AG09309 (cell line): ENCODE measurements around the gene OBSCN.

ENCODE experiments used
- DNase-seq: peaks from one replicate; pipeline ENCODE4 v3.0.0-alpha.2; 2010; ENCODE audit warnings: low read depth
- H3K4me3 ChIP-seq: 2 replicates; pipeline ENCODE4 v1.5.1; 2011; ENCODE audit warnings: mild to moderate bottlenecking, low read depth, low read length, moderate library complexity; ENCODE audit not compliant: control insufficient read depth
- TF ChIP-seq, protein P1 (sequence below): IDR thresholded peaks from 2 replicates; pipeline ENCODE4 v1.5.1; 2011; ENCODE audit warnings: mild to moderate bottlenecking, low read depth, low read length, inconsistent platforms; ENCODE audit not compliant: insufficient read depth, control insufficient read depth; ENCODE audit errors: missing control alignments

The OBSCN gene

DNA sequence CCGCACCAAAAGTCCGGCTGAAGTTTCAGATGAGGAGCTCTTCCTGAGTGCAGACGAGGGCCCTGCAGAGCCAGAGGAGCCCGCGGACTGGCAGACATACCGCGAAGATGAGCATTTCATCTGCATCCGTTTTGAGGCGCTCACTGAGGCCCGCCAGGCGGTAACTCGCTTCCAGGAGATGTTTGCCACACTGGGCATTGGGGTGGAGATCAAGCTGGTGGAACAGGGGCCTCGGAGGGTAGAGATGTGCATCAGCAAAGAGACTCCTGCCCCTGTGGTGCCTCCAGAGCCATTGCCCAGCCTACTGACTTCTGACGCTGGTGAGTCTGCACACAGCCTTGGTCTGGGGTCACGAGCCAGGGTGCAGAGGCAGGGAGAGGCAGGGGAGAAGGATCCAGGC lies 114.1 kb downstream of the OBSCN start:
- TF ChIP-seq, protein P1, sequence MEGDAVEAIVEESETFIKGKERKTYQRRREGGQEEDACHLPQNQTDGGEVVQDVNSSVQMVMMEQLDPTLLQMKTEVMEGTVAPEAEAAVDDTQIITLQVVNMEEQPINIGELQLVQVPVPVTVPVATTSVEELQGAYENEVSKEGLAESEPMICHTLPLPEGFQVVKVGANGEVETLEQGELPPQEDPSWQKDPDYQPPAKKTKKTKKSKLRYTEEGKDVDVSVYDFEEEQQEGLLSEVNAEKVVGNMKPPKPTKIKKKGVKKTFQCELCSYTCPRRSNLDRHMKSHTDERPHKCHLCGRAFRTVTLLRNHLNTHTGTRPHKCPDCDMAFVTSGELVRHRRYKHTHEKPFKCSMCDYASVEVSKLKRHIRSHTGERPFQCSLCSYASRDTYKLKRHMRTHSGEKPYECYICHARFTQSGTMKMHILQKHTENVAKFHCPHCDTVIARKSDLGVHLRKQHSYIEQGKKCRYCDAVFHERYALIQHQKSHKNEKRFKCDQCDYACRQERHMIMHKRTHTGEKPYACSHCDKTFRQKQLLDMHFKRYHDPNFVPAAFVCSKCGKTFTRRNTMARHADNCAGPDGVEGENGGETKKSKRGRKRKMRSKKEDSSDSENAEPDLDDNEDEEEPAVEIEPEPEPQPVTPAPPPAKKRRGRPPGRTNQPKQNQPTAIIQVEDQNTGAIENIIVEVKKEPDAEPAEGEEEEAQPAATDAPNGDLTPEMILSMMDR, result no peak
- no peak for DNase-seq

DNA sequence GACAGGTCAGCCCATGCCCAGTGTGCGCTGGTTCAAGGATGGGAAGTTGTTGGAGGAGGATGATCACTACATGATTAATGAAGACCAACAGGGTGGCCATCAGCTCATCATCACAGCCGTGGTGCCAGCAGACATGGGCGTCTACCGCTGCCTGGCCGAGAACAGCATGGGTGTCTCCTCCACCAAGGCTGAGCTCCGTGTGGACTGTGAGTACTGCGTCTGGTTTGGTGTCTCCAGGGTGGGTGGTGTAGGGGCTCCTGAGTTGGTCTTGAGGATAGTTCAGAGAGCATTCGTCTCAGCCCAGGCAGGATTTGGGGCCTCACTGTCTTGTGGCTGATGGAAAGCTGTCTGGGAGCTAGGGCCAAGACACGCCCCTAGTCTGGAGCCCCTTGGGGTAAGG lies 115.6 kb downstream of the OBSCN start:
- no peak overlapping the region for H3K4me3 ChIP-seq
- DNase-seq, result no peak
- TF ChIP-seq, protein P1, result no peak

More for the DNA sequence above, 114.1 kb downstream of the OBSCN start:
- H3K4me3 ChIP-seq, result no peak overlapping the region

DNA sequence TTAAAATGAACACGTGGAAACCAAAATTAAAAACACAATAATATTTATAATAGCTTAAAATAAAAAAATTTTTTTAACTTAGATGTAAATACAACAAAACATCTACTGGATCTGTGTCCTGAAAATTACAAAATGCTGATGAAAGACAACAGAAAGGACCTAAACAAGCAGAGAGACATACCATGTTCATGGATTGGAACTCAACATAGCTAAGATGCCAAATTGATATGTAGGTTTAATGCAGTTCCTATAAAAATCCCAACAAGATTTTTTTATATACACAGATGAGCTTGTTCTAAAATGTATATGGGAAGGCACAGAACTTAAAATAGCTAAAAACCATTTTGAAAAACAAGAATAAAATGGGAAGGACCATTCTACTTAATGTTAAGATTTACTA lies 117.4 kb downstream of the OBSCN start:
- H3K4me3 ChIP-seq, result no peak overlapping the region
- no peak for DNase-seq
- TF ChIP-seq, protein P1, result no peak

DNA sequence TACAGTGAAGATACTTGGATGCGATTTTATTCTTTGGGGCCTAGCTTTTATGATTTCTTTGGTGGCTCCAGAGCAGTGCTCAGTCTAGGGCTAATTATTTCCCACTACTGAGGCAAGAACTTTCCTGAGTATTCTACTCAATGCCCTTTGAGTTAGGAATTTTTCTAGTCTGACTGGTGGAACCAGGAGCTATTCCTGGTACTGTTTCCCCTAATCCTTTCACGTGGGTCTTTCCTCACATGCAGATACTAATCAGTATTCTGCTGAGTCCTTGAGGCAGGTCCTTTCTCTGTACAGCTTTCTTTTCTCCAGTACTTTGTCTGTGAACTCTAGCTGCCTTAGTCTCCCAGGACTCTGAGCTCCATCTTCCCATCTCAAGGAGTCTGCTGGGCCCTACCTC lies 122.0 kb downstream of the OBSCN start:
- TF ChIP-seq, protein P1, result no peak
- no peak for DNase-seq
- H3K4me3 ChIP-seq, result no peak overlapping the region

DNA sequence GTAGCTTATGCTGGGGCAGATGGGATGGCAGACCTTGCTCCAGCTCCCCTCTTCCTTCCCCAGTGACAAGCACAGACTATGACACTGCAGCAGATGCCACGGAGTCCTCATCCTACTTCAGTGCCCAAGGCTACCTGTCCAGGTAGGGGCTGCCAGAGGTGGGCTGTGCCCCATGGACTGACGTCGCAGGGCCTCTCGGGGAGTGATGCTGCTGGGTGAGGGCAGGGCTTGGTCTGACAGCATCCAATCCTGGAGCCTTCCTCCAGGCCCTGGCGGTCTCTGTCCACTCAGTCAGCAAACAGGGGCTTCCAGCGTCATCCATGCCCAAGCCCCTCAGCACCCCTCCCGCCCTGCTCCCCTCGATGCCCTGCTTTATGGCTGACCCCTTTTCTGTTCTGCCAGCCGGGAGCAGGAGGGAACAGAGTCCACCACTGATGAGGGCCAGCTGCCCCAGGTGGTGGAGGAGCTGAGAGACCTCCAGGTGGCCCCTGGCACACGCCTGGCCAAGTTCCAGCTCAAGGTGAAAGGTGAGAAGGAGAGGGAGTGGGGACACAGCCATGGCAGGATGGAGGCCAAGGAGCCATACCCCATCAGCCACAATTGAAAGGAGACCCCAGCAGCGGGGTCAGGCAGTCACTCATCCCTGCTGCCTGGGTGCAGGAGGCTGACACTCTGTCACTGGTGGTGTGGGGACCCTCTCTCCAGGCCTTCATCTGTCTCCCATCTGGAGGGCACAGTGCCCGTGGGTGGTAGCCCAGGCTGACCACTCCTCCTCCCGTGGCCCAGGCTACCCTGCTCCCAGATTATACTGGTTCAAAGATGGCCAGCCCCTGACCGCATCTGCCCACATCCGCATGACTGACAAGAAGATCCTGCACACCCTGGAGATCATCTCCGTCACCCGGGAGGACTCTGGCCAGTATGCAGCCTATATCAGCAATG lies 125.2 kb downstream of the OBSCN start:
- TF ChIP-seq, protein P1, result no peak
- DNase-seq, result no peak
- H3K4me3 ChIP-seq, result no peak overlapping the region

DNA sequence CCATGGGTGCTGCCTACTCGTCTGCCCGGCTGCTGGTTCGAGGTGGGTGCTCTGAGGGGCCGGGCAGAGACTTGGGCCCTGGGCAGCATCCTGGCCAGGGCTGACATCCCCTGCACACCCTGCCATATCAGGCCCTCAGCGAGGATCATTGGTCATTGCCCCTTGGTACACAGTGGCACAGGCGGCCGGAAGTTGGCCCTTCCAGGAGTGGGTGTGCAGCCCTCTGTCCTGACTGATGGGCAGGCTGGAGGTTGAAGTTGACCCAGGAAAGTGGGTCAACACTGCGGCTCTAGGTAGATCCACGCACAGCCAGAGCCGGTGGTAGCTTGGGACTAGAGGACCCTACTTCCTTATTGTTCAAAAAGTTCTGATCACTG lies 125.9 kb downstream of the OBSCN start:
- no peak overlapping the region for H3K4me3 ChIP-seq
- no peak for DNase-seq
- TF ChIP-seq, protein P1, result no peak
